Activated CD4-positive, alpha-beta memory T cell treated with anti-CD3 and anti-CD28 coated beads for 36 hours (primary cell): Measurements from ENCODE around the gene DBI. TPM values are rescaled to one million over a fixed set of nuclear protein-coding genes. Genes with fewer than 3 reads are reported as not detected.

Source experiments
- CTCF ChIA-PET: fragments of 350-600 bp; sonication (Branson Sonifier 250); formaldehyde crosslinking; loops from one replicate; lab custom pipeline; 2021; ENCODE audit warnings: antibody characterized with exemption, inconsistent platforms; lab: Charles Lee
- POLR2A ChIA-PET: fragments of 350-600 bp; sonication (Branson Sonifier 250); formaldehyde crosslinking; loops from one replicate; lab custom pipeline; 2021; ENCODE audit warnings: antibody characterized with exemption; lab: Charles Lee
- DNase-seq: peaks from one replicate; pipeline ENCODE4 v3.0.0-alpha.2; 2020
- H3K27ac Mint-ChIP-seq: one replicate; pipeline ENCODE4 v1.8.0; 2021; ENCODE audit warnings: mixed read lengths
- H3K27me3 Mint-ChIP-seq: one replicate; pipeline ENCODE4 v1.8.0; 2021; ENCODE audit warnings: mixed read lengths
- H3K36me3 Mint-ChIP-seq: one replicate; pipeline ENCODE4 v1.8.0; 2021; ENCODE audit warnings: mixed read lengths
- H3K4me1 Mint-ChIP-seq: one replicate; pipeline ENCODE4 v1.8.0; 2021; ENCODE audit warnings: low read depth, mixed read lengths
- H3K4me3 Mint-ChIP-seq: one replicate; pipeline ENCODE4 v1.8.0; 2021; ENCODE audit warnings: mild to moderate bottlenecking, mixed read lengths
- H3K9me3 Mint-ChIP-seq: one replicate; pipeline ENCODE4 v1.8.0; 2021; ENCODE audit warnings: mixed read lengths
- intact Hi-C: fragments of 100-400 bp; cut with micrococcal nuclease; formaldehyde crosslinking; loops from one replicate; pipeline ENCODE4 v1.15.1; 2023
- total RNA-seq, 2 experiments: library from RNA; stranded (reverse); gene quantifications; one replicate each; pipeline ENCODE4 v1.2.3, GENCODE V29; 2021

Gene DBI
- total RNA-seq, 2 experiments from 2014 or later, result 149 to 150 TPM

DNA sequence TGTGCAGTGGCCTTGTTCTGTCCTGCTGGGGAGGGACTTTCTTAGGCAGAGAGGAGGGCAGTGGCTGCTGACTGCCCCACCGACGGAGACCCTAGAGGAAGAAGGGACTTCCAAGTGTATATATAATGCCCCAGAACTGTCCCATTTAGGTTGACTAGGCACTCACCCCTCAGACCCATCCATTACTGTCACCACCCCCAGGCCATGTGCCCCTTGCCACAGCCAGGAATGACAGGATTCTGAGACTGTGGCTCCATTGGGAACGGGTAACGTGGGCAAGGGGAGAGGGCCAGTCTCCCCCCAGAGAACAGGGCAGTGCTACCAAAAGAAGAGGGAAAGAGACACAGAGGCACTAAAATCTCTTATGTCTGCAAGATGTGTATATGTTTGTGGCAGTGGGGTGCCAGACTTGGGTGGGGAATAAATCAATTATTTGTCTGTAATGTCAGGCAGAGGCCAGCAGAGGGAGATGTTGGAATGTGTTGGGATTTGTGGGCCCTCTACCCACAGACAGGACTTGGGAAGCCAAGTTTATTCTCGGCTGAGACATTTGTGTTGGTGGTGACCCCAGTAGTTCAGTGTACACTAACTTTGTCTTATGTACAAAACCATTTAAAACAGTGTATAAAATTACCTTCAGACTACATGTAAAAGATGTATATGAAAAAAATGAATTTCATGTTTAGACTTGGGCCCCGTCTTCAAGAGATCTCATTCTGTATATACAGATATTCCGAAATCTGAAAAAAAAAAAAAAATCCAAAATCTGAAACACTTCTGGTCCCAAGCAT is 40.8 kb downstream of the DBI start:
- H3K27ac Mint-ChIP-seq, result no peak overlapping the region
- H3K36me3 Mint-ChIP-seq, result no peaks in the 10 kb centered on the region
- peak; percentile 35 for DNase-seq
- intact Hi-C loops, result loop anchor here (1.0 kb wide), 1 partner anchor 69 kb away; no protein-coding TSS in a partner anchor
- no peak overlapping the region for H3K4me3 Mint-ChIP-seq
- H3K27me3 Mint-ChIP-seq, result peaks cover 3% of the 10 kb centered on the region
- H3K9me3 Mint-ChIP-seq, result peaks cover 3% of the 10 kb centered on the region
- CTCF ChIA-PET, result interaction anchor here (0.7 to 1.1 kb wide), 2 partner anchors 69 to 321 kb away, joined by 4 to 6 read pairs; no protein-coding TSS in a partner anchor
- POLR2A ChIA-PET, result no interaction called here
- H3K4me1 Mint-ChIP-seq, result no peaks in the 10 kb centered on the region

DNA sequence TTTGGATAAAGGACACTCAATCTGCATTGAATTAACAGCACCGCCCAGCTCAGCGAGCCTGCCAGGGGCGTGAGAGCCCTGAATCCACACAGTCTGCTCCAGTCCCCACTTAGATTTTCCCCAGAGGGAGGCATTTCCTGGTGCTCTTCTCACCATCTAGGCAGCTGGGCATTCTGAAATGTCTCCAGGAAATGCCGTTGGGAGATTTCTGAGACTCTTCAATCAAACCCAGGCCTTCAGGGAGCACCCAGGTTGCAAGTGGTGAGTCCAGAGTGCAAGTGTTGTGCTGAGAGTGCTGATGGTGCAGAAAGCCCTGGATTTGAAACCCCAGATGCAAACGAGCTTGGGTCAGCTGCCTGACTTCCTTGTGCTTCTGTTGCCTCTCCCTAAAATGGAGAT is 41.4 kb downstream of the DBI start:
- Mint-ChIP-seq H3K4me3 (no peak overlapping the region), H3K9me3 (peaks cover 3% of the 10 kb centered on the region), H3K36me3 (no peaks in the 10 kb centered on the region), H3K4me1 (no peaks in the 10 kb centered on the region), H3K27me3 (peaks cover 3% of the 10 kb centered on the region), H3K27ac (no peak overlapping the region)
- CTCF ChIA-PET, result interaction anchor here (0.7 to 1.1 kb wide), 2 partner anchors 68 to 321 kb away, joined by 4 to 6 read pairs; no protein-coding TSS in a partner anchor
- POLR2A ChIA-PET, result no interaction called here
- DNase-seq, result no peak
- intact Hi-C loops, result no loop called here

DNA sequence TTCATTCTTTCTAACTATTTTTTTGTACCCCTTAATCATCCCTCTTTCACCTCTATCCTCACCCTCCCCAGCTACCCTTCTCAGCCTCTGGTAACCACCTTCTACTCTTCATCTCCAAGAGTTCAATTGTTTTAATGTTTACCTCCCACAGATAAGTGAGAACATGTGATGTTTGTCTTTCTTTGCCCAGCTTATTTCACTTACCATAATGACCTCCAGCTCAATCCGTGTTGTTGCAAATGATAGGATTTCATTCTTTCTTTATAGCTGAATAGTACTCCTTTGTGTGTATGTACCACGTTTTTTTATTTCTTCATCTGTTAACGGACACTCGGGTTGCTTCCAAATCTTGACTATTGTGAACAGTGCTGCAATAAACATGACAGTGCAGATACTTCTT is 42.7 kb downstream of the DBI start:
- intact Hi-C loops, result no loop called here
- DNase-seq, result no peak
- H3K4me3 Mint-ChIP-seq, result no peak overlapping the region
- H3K27ac Mint-ChIP-seq, result no peak overlapping the region
- ChIA-PET CTCF (interaction anchor here (2.2 kb wide), 1 partner anchor 67 kb away, joined by 9 read pairs; no protein-coding TSS in a partner anchor), POLR2A (no interaction called here)
- no peaks in the 10 kb centered on the region for H3K4me1 Mint-ChIP-seq
- H3K9me3 Mint-ChIP-seq, result peaks cover 3% of the 10 kb centered on the region
- H3K27me3 Mint-ChIP-seq, result peaks cover 3% of the 10 kb centered on the region
- H3K36me3 Mint-ChIP-seq, result no peaks in the 10 kb centered on the region

DNA sequence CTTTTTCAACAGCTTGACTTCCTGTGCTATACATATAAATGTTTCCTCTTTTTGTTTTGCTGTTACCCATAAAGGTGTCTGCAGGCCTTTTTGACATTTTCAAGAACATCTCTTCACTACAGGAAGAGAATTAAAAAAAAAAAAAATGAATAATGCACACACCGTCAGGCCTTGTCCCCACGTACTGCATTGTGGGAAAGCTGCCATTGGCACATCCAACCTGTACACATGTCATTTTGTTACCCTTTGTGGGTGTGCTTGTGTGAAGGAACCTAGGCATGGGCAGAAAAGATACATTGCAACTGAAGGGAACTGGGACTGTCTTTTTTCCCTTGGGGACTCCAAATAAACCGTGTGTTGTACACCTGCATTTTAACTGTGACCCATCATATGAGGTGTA is 48.1 kb downstream of the DBI start:
- ChIA-PET CTCF (no interaction called here), POLR2A (no interaction called here)
- H3K9me3 Mint-ChIP-seq, result no peaks in the 10 kb centered on the region
- no peaks in the 10 kb centered on the region for H3K36me3 Mint-ChIP-seq
- H3K27me3 Mint-ChIP-seq, result peaks cover 9% of the 10 kb centered on the region
- H3K4me1 Mint-ChIP-seq, result no peaks in the 10 kb centered on the region
- intact Hi-C loops, result no loop called here
- H3K27ac Mint-ChIP-seq, result no peak overlapping the region
- H3K4me3 Mint-ChIP-seq, result no peak overlapping the region
- DNase-seq, result no peak

GRCh38 chr2:119415630-119416029 is 48.9 kb downstream of the DBI start:
- Mint-ChIP-seq H3K9me3 (no peaks in the 10 kb centered on the region), H3K27ac (no peak overlapping the region), H3K27me3 (peaks cover 10% of the 10 kb centered on the region), H3K4me3 (no peak overlapping the region), H3K4me1 (no peaks in the 10 kb centered on the region), H3K36me3 (no peaks in the 10 kb centered on the region)
- DNase-seq, result no peak
- POLR2A ChIA-PET, result no interaction called here
- CTCF ChIA-PET, result no interaction called here
- intact Hi-C loops, result no loop called here

DNA sequence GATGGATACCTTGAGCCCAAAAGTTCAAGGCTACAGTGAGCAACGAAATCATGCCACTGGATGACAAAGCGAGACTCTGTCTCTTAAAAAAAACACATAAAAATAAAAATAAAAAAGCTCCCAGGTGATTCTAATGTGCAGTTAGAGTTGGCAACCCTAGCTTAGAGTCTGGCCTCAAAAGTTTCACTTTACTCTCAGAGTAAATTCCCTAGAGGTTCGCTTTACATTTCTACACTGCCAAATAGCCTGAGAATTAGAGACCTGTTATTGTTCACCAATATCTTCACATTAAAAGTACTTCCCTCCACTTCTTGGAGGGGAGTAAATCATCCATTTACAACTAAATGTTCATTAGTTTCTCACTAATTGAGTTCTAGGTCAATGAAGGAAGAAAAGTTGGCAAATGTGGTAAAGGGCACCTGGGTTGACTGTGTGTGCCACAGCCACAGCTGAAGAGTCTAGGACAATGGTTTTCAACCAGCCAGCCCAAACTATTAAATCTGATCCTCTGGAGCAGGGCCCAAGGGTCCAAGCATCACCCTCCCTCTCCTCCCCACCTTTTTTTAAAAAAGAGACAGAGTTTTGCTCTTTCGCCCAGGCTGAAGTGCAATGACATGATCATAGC is 49.6 kb downstream of the DBI start:
- Mint-ChIP-seq H3K9me3 (no peaks in the 10 kb centered on the region), H3K4me3 (no peak overlapping the region), H3K27ac (no peak overlapping the region), H3K27me3 (peaks cover 10% of the 10 kb centered on the region), H3K36me3 (no peaks in the 10 kb centered on the region), H3K4me1 (no peaks in the 10 kb centered on the region)
- DNase-seq, result no peak
- CTCF ChIA-PET, result no interaction called here
- intact Hi-C loops, result no loop called here
- POLR2A ChIA-PET, result no interaction called here

- DNase-seq, result no peak
- POLR2A ChIA-PET, result no interaction called here
- Mint-ChIP-seq H3K9me3 (peaks cover 2% of the 10 kb centered on the region), H3K4me3 (no peak overlapping the region), H3K36me3 (no peaks in the 10 kb centered on the region), H3K27me3 (peaks cover 18% of the 10 kb centered on the region), H3K27ac (no peak overlapping the region), H3K4me1 (no peaks in the 10 kb centered on the region)
- intact Hi-C loops, result no loop called here
- CTCF ChIA-PET, result no interaction called here
Measured at GRCh38 chr2:119417908-119418307, 51.1 kb downstream of the DBI start.

GRCh38 chr2:119419065-119419464 is 52.3 kb downstream of the DBI start:
- no peak overlapping the region for H3K4me3 Mint-ChIP-seq
- H3K4me1 Mint-ChIP-seq, result no peaks in the 10 kb centered on the region
- POLR2A ChIA-PET, result no interaction called here
- CTCF ChIA-PET, result no interaction called here
- intact Hi-C loops, result no loop called here
- H3K36me3 Mint-ChIP-seq, result no peaks in the 10 kb centered on the region
- H3K9me3 Mint-ChIP-seq, result peaks cover 2% of the 10 kb centered on the region
- DNase-seq, result no peak
- no peak overlapping the region for H3K27ac Mint-ChIP-seq
- peaks cover 26% of the 10 kb centered on the region for H3K27me3 Mint-ChIP-seq

- H3K4me3 Mint-ChIP-seq, result no peak overlapping the region
- H3K36me3 Mint-ChIP-seq, result no peaks in the 10 kb centered on the region
- intact Hi-C loops, result no loop called here
- H3K27ac Mint-ChIP-seq, result no peak overlapping the region
- H3K9me3 Mint-ChIP-seq, result peaks cover 2% of the 10 kb centered on the region
- POLR2A ChIA-PET, result no interaction called here
- no peak for DNase-seq
- CTCF ChIA-PET, result no interaction called here
- no peaks in the 10 kb centered on the region for H3K4me1 Mint-ChIP-seq
- H3K27me3 Mint-ChIP-seq, result peaks cover 29% of the 10 kb centered on the region
Measured at GRCh38 chr2:119419803-119420508, 53.2 kb downstream of the DBI start.

- H3K4me1 Mint-ChIP-seq, result no peaks in the 10 kb centered on the region
- peaks cover 2% of the 10 kb centered on the region for H3K9me3 Mint-ChIP-seq
- POLR2A ChIA-PET, result no interaction called here
- peaks cover 38% of the 10 kb centered on the region for H3K27me3 Mint-ChIP-seq
- no peaks in the 10 kb centered on the region for H3K36me3 Mint-ChIP-seq
- H3K27ac Mint-ChIP-seq, result no peak overlapping the region
- CTCF ChIA-PET, result no interaction called here
- intact Hi-C loops, result no loop called here
- no peak for DNase-seq
- H3K4me3 Mint-ChIP-seq, result no peak overlapping the region
Measured at GRCh38 chr2:119421304-119421703, 54.5 kb downstream of the DBI start.

DNA sequence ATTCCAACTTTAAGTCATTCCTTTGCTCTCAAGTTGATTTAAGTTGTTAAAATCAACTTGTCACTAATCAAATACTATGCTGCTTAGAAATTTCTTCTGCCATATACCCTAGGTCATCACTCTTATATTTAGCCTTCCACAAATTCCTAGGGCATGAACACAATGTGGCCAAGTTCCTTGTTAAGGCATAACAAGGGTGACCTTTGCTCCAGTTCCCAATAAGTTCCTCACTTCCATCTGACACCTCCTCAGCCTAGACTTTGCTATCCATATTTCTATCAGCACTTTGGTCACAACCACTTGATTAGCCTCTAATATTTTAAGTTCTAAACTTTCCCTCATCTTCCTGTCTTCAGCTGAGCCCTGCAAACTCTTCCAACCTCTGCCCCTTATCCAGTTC is 55.0 kb downstream of the DBI start:
- Mint-ChIP-seq H3K4me1 (no peaks in the 10 kb centered on the region), H3K27me3 (peaks cover 42% of the 10 kb centered on the region), H3K27ac (no peak overlapping the region), H3K4me3 (no peak overlapping the region), H3K9me3 (peaks cover 2% of the 10 kb centered on the region), H3K36me3 (no peaks in the 10 kb centered on the region)
- DNase-seq, result no peak
- intact Hi-C loops, result no loop called here
- POLR2A ChIA-PET, result no interaction called here
- CTCF ChIA-PET, result no interaction called here
